Upper lobe of left lung (tissue), 6 donors: ENCODE measurements around the gene CFAP43. TPM values are rescaled to one million over a fixed set of nuclear protein-coding genes. Genes with fewer than 3 reads are reported as not detected.
"Not testable (repeated sequence)": the region's sequence is repeated elsewhere in the genome, so short reads cannot be mapped to it uniquely, and the experiment has no call there.

Source experiments
- ATAC-seq, 2 donors: fragments of 200-7000 bp; cut with Tn5 transposase; one replicate each; pipeline ENCODE4 v1.9.1; 2022; ENCODE audit warnings: mild to moderate bottlenecking in 2 of 2, moderate library complexity in 2 of 2; ENCODE audit not compliant: low FRiP score in 2 of 2
- DNase-seq, 2 donors: peaks; one replicate each; pipeline ENCODE4 v3.0.0-alpha.2; 2019 to 2020
- H3K27ac ChIP-seq, 4 donors: fragments of 200-600 bp; sonication (generic); one replicate each; pipeline ENCODE4 v1.5.1; 2016 to 2019
- H3K27me3 ChIP-seq, 4 donors: fragments of 200-600 bp; sonication (generic); one replicate each; pipeline ENCODE4 v1.5.1; 2017 to 2019
- H3K36me3 ChIP-seq, 4 donors: fragments of 200-600 bp; sonication (generic); one replicate each; pipeline ENCODE4 v1.5.1; 2016 to 2019
- H3K4me1 ChIP-seq, 4 donors: fragments of 200-600 bp; sonication (generic); one replicate each; pipeline ENCODE4 v1.5.1; 2018 to 2019
- H3K4me3 ChIP-seq, 4 donors: fragments of 200-600 bp; sonication (generic); one replicate each; pipeline ENCODE4 v1.5.1; 2017 to 2019; ENCODE audit warnings: mild to moderate bottlenecking in 2 of 4, moderate library complexity in 1 of 4
- H3K9me3 ChIP-seq, 4 donors: fragments of 200-600 bp; sonication (generic); one replicate each; pipeline ENCODE4 v1.5.1; 2018 to 2019
- EP300 ChIP-seq, 4 donors: sonication (generic); formaldehyde crosslinking; IDR thresholded peaks; one replicate each; pipeline ENCODE4 v1.5.1; 2017; ENCODE audit warnings: antibody characterized with exemption in 4 of 4, control low read depth in 2 of 4
- POLR2A ChIP-seq, 4 donors: fragments of 450-650 bp; IDR thresholded peaks; one replicate each; pipeline ENCODE4 v1.5.1; 2016 to 2017; ENCODE audit warnings: antibody characterized with exemption in 4 of 4, mild to moderate bottlenecking in 2 of 4
- POLR2AphosphoS5 ChIP-seq, 2 donors: sonication (generic); formaldehyde crosslinking; IDR thresholded peaks; one replicate each; pipeline ENCODE4 v1.5.1; 2017; ENCODE audit warnings: antibody characterized with exemption in 2 of 2
- WGBS, 2 donors: methylation state at CpG; one replicate each; pipeline ENCODE4 v1.1.5; 2017 to 2018; 5-methylcytosine and 5-hydroxymethylcytosine counted together
- total RNA-seq, 6 donors: library from RNA; depleted of rRNA in 4 of 6; stranded (reverse); fragments of >200 nt in 4 of 6; gene quantifications; one replicate each; pipeline versions ENCODE4 v1.1.0 to v1.2.1, GENCODE V29; 2016 to 2021
- TF ChIP-seq, protein P1 (sequence below), 6 experiments: fragments of 450-650 bp in 4 of 6; fragments of 200-600 bp in 2 of 6; sonication (generic) in 2 of 6; IDR thresholded peaks; one replicate each; pipeline ENCODE4 v1.5.1; 2016 to 2019; ENCODE audit warnings: antibody characterized with exemption in 6 of 6
- donor health status: DM: no; HTN: no; CAD: no; lungs with moderate emphysema.
- donor health status: DM: no; HTN: yes; CAD: no; lungs with severe emphysema.

CFAP43 gene
- total RNA-seq, 6 donors from 2014 or later = 0.69 to 121 (median 10.0) TPM

DNA sequence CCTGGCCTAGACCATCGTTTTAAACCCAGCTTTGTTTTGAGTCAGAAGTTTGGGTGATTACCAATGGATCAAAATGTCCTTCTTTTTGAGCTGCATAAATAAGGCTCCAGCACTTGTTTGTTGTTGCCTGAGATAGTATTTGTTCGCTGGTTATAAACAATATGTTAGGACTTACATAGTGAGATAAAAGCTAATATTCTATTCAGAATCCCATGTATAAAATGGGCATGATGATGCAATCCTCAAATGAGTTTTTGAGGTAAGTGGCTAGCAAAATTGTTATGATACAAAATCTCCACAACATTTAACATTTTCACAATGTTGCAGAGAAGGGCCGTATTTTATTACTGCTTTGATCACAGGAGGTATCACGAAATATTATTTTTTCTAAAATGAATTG lies 48.5 kb downstream of the CFAP43 start:
- Histone ChIP-seq H3K4me1 (no peaks in the 10 kb centered on the region), H3K27ac (no peak overlapping the region), H3K27me3 (no peaks in the 10 kb centered on the region), H3K36me3 (no peaks in the 10 kb centered on the region), H3K4me3 (no peak overlapping the region), H3K9me3 (no peaks in the 10 kb centered on the region)
- WGBS, 2 donors = 92 to 97% methylated on average over 4 of the region's 4 CpGs
- TF ChIP-seq EP300 (IDR thresholded peaks at IDR 0.05) (no peak), POLR2A (IDR thresholded peaks at IDR 0.05) (no peak), POLR2AphosphoS5 (IDR thresholded peaks at IDR 0.05) (no peak)
- TF ChIP-seq, protein P1, sequence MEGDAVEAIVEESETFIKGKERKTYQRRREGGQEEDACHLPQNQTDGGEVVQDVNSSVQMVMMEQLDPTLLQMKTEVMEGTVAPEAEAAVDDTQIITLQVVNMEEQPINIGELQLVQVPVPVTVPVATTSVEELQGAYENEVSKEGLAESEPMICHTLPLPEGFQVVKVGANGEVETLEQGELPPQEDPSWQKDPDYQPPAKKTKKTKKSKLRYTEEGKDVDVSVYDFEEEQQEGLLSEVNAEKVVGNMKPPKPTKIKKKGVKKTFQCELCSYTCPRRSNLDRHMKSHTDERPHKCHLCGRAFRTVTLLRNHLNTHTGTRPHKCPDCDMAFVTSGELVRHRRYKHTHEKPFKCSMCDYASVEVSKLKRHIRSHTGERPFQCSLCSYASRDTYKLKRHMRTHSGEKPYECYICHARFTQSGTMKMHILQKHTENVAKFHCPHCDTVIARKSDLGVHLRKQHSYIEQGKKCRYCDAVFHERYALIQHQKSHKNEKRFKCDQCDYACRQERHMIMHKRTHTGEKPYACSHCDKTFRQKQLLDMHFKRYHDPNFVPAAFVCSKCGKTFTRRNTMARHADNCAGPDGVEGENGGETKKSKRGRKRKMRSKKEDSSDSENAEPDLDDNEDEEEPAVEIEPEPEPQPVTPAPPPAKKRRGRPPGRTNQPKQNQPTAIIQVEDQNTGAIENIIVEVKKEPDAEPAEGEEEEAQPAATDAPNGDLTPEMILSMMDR (IDR thresholded peaks at IDR 0.05) = no peak
- no peak for ATAC-seq
- DNase-seq = no peak

DNA sequence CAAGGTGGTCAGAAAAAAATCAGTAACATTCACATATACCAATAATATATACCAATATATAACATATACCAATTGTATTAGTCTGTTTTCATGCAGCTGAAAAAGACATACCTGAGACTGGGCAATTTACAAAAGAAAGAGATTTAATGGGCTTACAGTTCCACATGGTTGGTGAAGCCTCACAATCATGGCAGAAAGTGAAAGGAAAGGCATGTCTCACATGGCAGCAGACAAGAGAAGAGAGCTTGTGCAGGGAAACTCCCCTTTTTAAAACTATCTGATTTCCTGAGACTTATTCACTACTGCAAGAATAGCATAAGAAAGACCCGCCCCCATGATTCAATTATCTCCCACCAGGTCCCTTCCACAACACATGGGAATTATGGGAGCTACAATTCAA lies 58.0 kb downstream of the CFAP43 start:
- H3K27ac ChIP-seq, H3K27me3 ChIP-seq, H3K4me3 ChIP-seq, H3K9me3 ChIP-seq, H3K36me3 ChIP-seq, H3K4me1 ChIP-seq, ATAC-seq, DNase-seq: not testable (repeated sequence)
- WGBS, 2 donors = 73 to 81% methylated on average over 1 of the region's 1 CpG

DNA sequence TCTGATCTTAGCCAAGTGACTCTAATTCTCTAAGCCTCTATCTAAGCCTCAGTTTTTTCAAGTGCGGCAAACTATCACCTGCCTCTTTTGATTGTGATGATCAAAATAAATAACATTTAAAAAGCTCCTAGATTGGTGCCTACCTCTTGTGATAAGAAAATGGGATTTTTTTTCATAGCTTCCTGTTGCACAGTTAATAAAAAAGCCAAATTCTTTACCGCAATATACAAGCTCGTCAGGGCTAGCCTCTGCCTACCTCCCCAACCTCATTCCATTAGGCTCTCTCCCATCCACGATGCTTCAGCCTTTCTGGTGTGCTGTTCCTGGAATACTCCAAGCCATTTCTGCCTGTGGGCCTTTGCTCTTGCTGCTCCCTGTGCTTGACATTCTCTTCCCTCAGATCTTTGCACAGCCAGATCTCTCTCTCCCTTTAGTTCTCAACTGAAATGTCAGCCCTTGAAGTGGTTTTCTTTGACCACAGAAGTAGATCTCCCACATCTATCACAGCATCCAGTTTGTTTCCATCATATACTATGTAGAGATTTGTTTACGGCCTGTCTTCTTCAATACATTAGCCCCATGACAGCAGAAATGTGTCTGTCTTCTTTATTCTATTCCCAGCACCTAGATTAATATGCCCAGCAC lies 61.4 kb downstream of the CFAP43 start:
- DNase-seq = no peak
- Histone ChIP-seq H3K9me3 (no peaks in the 10 kb centered on the region), H3K36me3 (no peaks in the 10 kb centered on the region), H3K4me1 (no peaks in the 10 kb centered on the region), H3K27me3 (no peaks in the 10 kb centered on the region), H3K4me3 (no peak overlapping the region), H3K27ac (no peak overlapping the region)
- no peak for ATAC-seq
- TF ChIP-seq EP300 (IDR thresholded peaks at IDR 0.05) (no peak), POLR2A (IDR thresholded peaks at IDR 0.05) (no peak), POLR2AphosphoS5 (IDR thresholded peaks at IDR 0.05) (no peak)
- TF ChIP-seq, protein P1 (IDR thresholded peaks at IDR 0.05) = no peak
- WGBS, 2 donors = 89% methylated on average over 5 of the region's 5 CpGs

DNA sequence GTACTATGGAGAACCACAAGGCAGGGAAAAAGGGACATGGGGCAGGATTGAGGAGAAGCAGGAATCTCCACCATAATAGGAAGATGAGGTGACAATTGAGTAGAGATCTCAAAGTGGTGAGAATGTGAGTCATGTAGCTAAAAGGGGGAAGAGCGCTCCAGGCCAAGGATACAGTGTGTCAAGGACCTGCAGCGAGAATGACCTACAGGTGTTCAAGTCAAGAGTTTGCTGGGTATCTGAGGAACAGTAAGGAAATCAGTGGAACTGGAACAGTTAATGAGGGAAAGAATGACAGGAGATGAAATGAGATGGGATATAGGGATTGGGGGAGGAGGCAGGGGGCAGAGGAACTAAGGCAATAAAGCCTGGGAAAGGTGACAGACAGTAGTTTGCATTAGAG lies 76.6 kb downstream of the CFAP43 start:
- H3K36me3 ChIP-seq = no peaks in the 10 kb centered on the region
- DNase-seq (no peak), ATAC-seq (no peak)
- no peak overlapping the region for H3K4me3 ChIP-seq
- H3K9me3 ChIP-seq = peaks cover 7 to 11% (median 9%) of the 10 kb centered on the region in 4 donors
- TF ChIP-seq EP300 (IDR thresholded peaks at IDR 0.05) = no peak
- no peak for TF ChIP-seq POLR2AphosphoS5 (IDR thresholded peaks at IDR 0.05)
- TF ChIP-seq, protein P1 (IDR thresholded peaks at IDR 0.05) = no peak
- no peak for TF ChIP-seq POLR2A (IDR thresholded peaks at IDR 0.05)
- WGBS, 2 donors = 92 to 100% methylated on average over 2 of the region's 2 CpGs
- no peak overlapping the region for H3K27ac ChIP-seq
- H3K27me3 ChIP-seq = no peaks in the 10 kb centered on the region
- no peaks in the 10 kb centered on the region for H3K4me1 ChIP-seq

DNA sequence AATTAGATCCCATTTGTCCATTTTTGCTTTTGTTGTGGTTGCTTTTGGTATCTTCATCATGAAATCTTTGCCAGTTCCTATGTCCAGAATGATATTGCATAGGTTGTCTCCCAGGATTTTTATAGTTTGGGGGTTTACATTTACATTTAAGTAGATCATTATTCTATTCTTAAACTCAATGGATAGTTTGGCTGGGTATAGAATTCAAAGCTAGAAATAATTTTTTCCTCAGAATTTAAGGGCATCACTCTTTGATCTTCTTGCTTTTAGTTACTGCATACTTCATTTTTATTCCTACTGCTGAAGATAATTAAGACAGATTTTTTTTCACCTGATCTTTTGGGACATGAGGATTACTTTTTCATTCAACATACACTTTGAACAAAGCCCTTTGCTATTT lies 80.4 kb downstream of the CFAP43 start:
- H3K9me3 ChIP-seq = peaks cover 7 to 11% (median 9%) of the 10 kb centered on the region in 4 donors
- no peak overlapping the region for H3K27ac ChIP-seq
- no peak for DNase-seq
- no peak overlapping the region for H3K4me3 ChIP-seq
- no peaks in the 10 kb centered on the region for H3K36me3 ChIP-seq
- ATAC-seq = no peak
- H3K27me3 ChIP-seq = no peaks in the 10 kb centered on the region
- no peaks in the 10 kb centered on the region for H3K4me1 ChIP-seq
- TF ChIP-seq POLR2AphosphoS5 (IDR thresholded peaks at IDR 0.05) (no peak), POLR2A (IDR thresholded peaks at IDR 0.05) (no peak), EP300 (IDR thresholded peaks at IDR 0.05) (no peak)
- TF ChIP-seq, protein P1 (IDR thresholded peaks at IDR 0.05) = no peak
